HepG2 (cell line): Measurements from ENCODE around the gene TOR4A. TPM values are rescaled to one million over a fixed set of nuclear protein-coding genes. Genes with fewer than 3 reads are reported as not detected.

Experiments used
- ARNT ChIP-seq: fragments of 450-650 bp; IDR thresholded peaks from 2 replicates; pipeline ENCODE4 v1.6.1; 2017
- BRCA1 ChIP-seq: sonication (generic); formaldehyde crosslinking; IDR thresholded peaks from 2 replicates; pipeline ENCODE4 v1.4.0; 2020; ENCODE audit warnings: missing genetic modification reagents
- HDAC2 ChIP-seq: sonication (generic); formaldehyde crosslinking; IDR thresholded peaks from 2 replicates; pipeline ENCODE4 v1.4.0; 2020; ENCODE audit warnings: missing genetic modification reagents
- JUNB ChIP-seq: sonication (generic); formaldehyde crosslinking; IDR thresholded peaks from 2 replicates; pipeline ENCODE4 v1.8.0; 2022; ENCODE audit warnings: missing genetic modification reagents, mild to moderate bottlenecking, borderline replicate concordance
- KAT2B ChIP-seq: fragments of 150-350 bp; IDR thresholded peaks from 2 replicates; pipeline ENCODE4 v1.6.1; 2014; ENCODE audit warnings: low read depth, low read length, borderline replicate concordance
- KLF9 ChIP-seq: IDR thresholded peaks from 2 replicates; pipeline ENCODE4 v1.6.1; 2016; ENCODE audit warnings: low read depth
- ONECUT2 ChIP-seq: sonication (generic); formaldehyde crosslinking; IDR thresholded peaks from 2 replicates; pipeline ENCODE4 v1.4.0; 2020; ENCODE audit warnings: missing genetic modification reagents
- RBM39 ChIP-seq: fragments of 200-400 bp; formaldehyde crosslinking; IDR thresholded peaks from one replicate; pipeline ENCODE4 v1.6.1; 2018; ENCODE audit warnings: antibody characterized with exemption, mild to moderate bottlenecking, low read depth, low read length; ENCODE audit not compliant: poor library complexity, severe bottlenecking
- SPEN ChIP-seq: sonication (generic); formaldehyde crosslinking; IDR thresholded peaks from 2 replicates; pipeline ENCODE4 v1.5.1; 2020; ENCODE audit warnings: low read depth, mild to moderate bottlenecking, missing genetic modification reagents
- TBP ChIP-seq: sonication (generic); formaldehyde crosslinking; IDR thresholded peaks from 2 replicates; pipeline ENCODE4 v1.5.0; 2020; ENCODE audit warnings: missing genetic modification reagents
- TRIM24 ChIP-seq: sonication (generic); formaldehyde crosslinking; IDR thresholded peaks from 2 replicates; pipeline ENCODE4 v1.8.0; 2022; ENCODE audit warnings: mild to moderate bottlenecking, missing genetic modification reagents
- ZNF207 ChIP-seq: fragments of 450-650 bp; IDR thresholded peaks from 2 replicates; pipeline ENCODE4 v1.6.1; 2016; ENCODE audit warnings: antibody characterized with exemption, borderline replicate concordance
- ZNF432 ChIP-seq: sonication (generic); formaldehyde crosslinking; IDR thresholded peaks from 2 replicates; pipeline ENCODE4 v1.5.0; 2020; ENCODE audit warnings: missing genetic modification reagents, mild to moderate bottlenecking, borderline replicate concordance
- ZNF614 ChIP-seq: IDR thresholded peaks from 2 replicates; pipeline ENCODE4 v1.6.1; 2018; ENCODE audit warnings: missing biosample characterization, missing genetic modification reagents, inconsistent platforms, borderline replicate concordance
- ZNF775 ChIP-seq: sonication (generic); formaldehyde crosslinking; IDR thresholded peaks from 2 replicates; pipeline ENCODE4 v1.4.0; 2020; ENCODE audit warnings: missing genetic modification reagents, mild to moderate bottlenecking, moderate library complexity, borderline replicate concordance
- ZSCAN22 ChIP-seq: sonication (generic); formaldehyde crosslinking; IDR thresholded peaks from 2 replicates; pipeline ENCODE4 v1.4.0; 2020; ENCODE audit warnings: mild to moderate bottlenecking, missing genetic modification reagents
- polyA plus RNA-seq, 8 experiments: library from polyadenylated mRNA; depleted of rRNA in 3 of 8; stranded (reverse) in 7 of 8; unstranded in 1 of 8; fragments of >200 nt; fragmentation: Illumina TruSeq in 4 of 8; extraction: Trizol in 4 of 8; gene quantifications; 2 replicates each; pipeline versions ENCODE4 v1.2.1 to v1.2.3, GENCODE V29; 2011 to 2016; ENCODE audit warnings: low read depth in 4 of 8, missing spikeins in 1 of 8, mixed read lengths in 1 of 8; ENCODE audit not compliant: insufficient read depth in 1 of 8
- total RNA-seq, 5 experiments: library from RNA; depleted of rRNA; stranded (reverse); fragments of >200 nt; fragmentation: Illumina TruSeq; extraction: Trizol; gene quantifications; 2 replicates each; pipeline ENCODE4 v1.2.3, GENCODE V29; 2016; ENCODE audit warnings: low read depth in 1 of 5
- TF ChIP-seq, protein P1 (sequence below): sonication (generic); formaldehyde crosslinking; IDR thresholded peaks from 2 replicates; pipeline ENCODE4 v1.4.0; 2020; ENCODE audit warnings: missing genetic modification reagents
- TF ChIP-seq, protein P2 (sequence below): IDR thresholded peaks from 2 replicates; pipeline ENCODE4 v1.6.1; 2016; ENCODE audit warnings: mild to moderate bottlenecking
- TF ChIP-seq, protein P3 (sequence below): sonication (generic); IDR thresholded peaks from 2 replicates; pipeline ENCODE4 v1.6.1; 2016; ENCODE audit warnings: low read depth, borderline replicate concordance
- TF ChIP-seq, protein P4 (sequence below): sonication (generic); formaldehyde crosslinking; IDR thresholded peaks from 2 replicates; pipeline ENCODE4 v1.5.0; 2020; ENCODE audit warnings: mild to moderate bottlenecking, missing genetic modification reagents, borderline replicate concordance
- TF ChIP-seq, protein P5 (sequence below): sonication (generic); formaldehyde crosslinking; IDR thresholded peaks from 2 replicates; pipeline ENCODE4 v1.8.0; 2022; ENCODE audit warnings: mild to moderate bottlenecking, missing genetic modification reagents, borderline replicate concordance
- TF ChIP-seq, protein P6 (sequence below): sonication (generic); formaldehyde crosslinking; IDR thresholded peaks from 2 replicates; pipeline ENCODE4 v1.4.0; 2020; ENCODE audit warnings: missing genetic modification reagents

The TOR4A gene
- total and polyA plus RNA-seq, 2 of the 13 experiments (the other 11 are each of a cell fraction or from before 2014, with no cell fraction given) = 11.1 to 14.2 TPM

DNA sequence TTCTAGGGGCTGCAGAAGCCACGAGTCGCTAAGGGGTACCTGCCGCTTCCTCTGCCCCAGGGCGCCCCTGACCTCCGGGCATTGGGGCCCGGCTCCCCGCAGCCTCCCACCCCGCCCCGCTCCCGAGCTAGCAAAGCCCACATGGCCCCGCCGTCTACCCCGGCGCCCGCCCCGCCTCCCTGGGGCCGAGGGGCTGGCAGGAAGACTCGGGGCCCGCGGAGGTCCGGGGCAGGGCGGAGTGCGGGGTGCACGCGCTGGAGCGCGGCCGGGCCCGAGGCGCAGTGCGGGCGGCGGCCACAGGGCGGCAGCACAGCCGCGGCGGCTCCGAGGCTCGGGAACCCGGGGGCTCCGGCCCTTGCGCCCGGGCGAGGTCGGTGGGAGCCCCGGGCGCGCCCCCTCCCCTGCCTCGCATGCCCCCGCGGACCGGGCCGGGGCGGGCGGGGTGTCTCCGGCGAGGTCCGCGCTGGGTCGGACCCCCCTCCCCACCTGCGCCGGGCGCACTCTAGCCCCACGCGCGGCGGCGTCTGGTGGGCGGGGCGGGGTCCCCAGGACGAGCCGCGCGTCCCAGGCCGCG, 17.8 kb downstream of the TOR4A start (continued):
- TF ChIP-seq KAT2B (no peak), ZNF614 (CRISPR knock-in tag) (no peak), HDAC2 (no peak), RBM39 (no peak), ZNF432 (CRISPR knock-in tag) (no peak), TBP (CRISPR knock-in tag) (no peak), ZNF207 (no peak), KLF9 (no peak), ZSCAN22 (no peak), SPEN (CRISPR knock-in tag) (no peak), BRCA1 (CRISPR knock-in tag) (no peak), ZNF775 (CRISPR knock-in tag) (no peak), ARNT (no peak), JUNB (CRISPR knock-in tag) (no peak), ONECUT2 (CRISPR knock-in tag) (no peak), TRIM24 (CRISPR knock-in tag) (no peak)
- TF ChIP-seq, protein P1, sequence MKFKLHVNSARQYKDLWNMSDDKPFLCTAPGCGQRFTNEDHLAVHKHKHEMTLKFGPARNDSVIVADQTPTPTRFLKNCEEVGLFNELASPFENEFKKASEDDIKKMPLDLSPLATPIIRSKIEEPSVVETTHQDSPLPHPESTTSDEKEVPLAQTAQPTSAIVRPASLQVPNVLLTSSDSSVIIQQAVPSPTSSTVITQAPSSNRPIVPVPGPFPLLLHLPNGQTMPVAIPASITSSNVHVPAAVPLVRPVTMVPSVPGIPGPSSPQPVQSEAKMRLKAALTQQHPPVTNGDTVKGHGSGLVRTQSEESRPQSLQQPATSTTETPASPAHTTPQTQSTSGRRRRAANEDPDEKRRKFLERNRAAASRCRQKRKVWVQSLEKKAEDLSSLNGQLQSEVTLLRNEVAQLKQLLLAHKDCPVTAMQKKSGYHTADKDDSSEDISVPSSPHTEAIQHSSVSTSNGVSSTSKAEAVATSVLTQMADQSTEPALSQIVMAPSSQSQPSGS (CRISPR knock-in tag) = no peak
- TF ChIP-seq, protein P2, sequence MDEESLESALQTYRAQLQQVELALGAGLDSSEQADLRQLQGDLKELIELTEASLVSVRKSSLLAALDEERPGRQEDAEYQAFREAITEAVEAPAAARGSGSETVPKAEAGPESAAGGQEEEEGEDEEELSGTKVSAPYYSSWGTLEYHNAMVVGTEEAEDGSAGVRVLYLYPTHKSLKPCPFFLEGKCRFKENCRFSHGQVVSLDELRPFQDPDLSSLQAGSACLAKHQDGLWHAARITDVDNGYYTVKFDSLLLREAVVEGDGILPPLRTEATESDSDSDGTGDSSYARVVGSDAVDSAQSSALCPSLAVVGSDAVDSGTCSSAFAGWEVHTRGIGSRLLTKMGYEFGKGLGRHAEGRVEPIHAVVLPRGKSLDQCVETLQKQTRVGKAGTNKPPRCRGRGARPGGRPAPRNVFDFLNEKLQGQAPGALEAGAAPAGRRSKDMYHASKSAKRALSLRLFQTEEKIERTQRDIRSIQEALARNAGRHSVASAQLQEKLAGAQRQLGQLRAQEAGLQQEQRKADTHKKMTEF = no peak
- TF ChIP-seq, protein P3, sequence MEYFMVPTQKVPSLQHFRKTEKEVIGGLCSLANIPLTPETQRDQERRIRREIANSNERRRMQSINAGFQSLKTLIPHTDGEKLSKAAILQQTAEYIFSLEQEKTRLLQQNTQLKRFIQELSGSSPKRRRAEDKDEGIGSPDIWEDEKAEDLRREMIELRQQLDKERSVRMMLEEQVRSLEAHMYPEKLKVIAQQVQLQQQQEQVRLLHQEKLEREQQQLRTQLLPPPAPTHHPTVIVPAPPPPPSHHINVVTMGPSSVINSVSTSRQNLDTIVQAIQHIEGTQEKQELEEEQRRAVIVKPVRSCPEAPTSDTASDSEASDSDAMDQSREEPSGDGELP = no peak
- TF ChIP-seq, protein P4, sequence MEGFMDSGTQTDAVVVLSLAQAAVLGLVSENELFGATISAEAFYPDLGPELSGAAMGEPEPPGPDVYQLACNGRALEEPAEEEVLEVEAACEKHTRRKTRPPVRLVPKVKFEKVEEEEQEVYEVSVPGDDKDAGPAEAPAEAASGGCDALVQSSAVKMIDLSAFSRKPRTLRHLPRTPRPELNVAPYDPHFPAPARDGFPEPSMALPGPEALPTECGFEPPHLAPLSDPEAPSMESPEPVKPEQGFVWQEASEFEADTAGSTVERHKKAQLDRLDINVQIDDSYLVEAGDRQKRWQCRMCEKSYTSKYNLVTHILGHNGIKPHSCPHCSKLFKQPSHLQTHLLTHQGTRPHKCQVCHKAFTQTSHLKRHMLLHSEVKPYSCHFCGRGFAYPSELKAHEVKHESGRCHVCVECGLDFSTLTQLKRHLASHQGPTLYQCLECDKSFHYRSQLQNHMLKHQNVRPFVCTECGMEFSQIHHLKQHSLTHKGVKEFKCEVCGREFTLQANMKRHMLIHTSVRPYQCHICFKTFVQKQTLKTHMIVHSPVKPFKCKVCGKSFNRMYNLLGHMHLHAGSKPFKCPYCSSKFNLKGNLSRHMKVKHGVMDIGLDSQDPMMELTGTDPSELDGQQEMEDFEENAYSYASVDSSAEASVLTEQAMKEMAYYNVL (CRISPR knock-in tag) = no peak
- TF ChIP-seq, protein P5, sequence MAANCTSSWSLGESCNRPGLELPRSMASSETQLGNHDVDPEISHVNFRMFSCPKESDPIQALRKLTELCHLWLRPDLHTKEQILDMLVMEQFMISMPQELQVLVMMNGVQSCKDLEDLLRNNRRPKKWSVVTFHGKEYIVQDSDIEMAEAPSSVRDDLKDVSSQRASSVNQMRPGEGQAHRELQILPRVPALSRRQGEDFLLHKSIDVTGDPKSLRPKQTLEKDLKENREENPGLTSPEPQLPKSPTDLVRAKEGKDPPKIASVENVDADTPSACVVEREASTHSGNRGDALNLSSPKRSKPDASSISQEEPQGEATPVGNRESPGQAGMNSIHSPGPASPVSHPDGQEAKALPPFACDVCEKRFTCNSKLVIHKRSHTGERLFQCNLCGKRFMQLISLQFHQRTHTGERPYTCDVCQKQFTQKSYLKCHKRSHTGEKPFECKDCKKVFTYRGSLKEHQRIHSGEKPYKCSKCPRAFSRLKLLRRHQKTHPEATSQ = no peak
- TF ChIP-seq, protein P6, sequence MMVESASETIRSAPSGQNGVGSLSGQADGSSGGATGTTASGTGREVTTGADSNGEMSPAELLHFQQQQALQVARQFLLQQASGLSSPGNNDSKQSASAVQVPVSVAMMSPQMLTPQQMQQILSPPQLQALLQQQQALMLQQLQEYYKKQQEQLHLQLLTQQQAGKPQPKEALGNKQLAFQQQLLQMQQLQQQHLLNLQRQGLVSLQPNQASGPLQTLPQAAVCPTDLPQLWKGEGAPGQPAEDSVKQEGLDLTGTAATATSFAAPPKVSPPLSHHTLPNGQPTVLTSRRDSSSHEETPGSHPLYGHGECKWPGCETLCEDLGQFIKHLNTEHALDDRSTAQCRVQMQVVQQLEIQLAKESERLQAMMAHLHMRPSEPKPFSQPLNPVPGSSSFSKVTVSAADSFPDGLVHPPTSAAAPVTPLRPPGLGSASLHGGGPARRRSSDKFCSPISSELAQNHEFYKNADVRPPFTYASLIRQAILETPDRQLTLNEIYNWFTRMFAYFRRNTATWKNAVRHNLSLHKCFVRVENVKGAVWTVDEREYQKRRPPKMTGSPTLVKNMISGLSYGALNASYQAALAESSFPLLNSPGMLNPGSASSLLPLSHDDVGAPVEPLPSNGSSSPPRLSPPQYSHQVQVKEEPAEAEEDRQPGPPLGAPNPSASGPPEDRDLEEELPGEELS = no peak
